GM12878 (cell line): Measurements from ENCODE around the gene JAKMIP1. TPM values are rescaled to one million over a fixed set of nuclear protein-coding genes. Genes with fewer than 3 reads are reported as not detected.
A peak's percentile ranks its signal among the peaks of the same experiment; 100 is the strongest.

Source experiments
- ATAC-seq: fragments of 200-7000 bp; cut with Tn5 transposase; 3 replicates; pipeline ENCODE4 v1.9.1; 2020; ENCODE audit warnings: mild to moderate bottlenecking, moderate library complexity
- BruUV-seq: library from RNA; stranded (reverse); fragments of 400-500 nt; replicated peaks from 2 replicates; lab custom pipeline; 2021; lab: Mats Ljungman, UMichigan
- CTCF ChIA-PET: fragments of 300-600 bp; sonication (Branson Sonifier 250); formaldehyde crosslinking; extraction: SDS; loops from one replicate; lab custom pipeline; 2021; ENCODE audit warnings: inconsistent platforms; lab: Yijun Ruan, JAX
- POLR2A ChIA-PET: fragments of 350-600 bp; formaldehyde crosslinking; extraction: SDS; loops from one replicate; lab custom pipeline; 2021; ENCODE audit warnings: inconsistent platforms; lab: Charles Lee
- RAD21 ChIA-PET: fragments of 300-600 bp; sonication (Branson Sonifier 250); formaldehyde crosslinking; loops from one replicate; lab custom pipeline; 2023; ENCODE audit warnings: antibody characterized with exemption; ENCODE audit not compliant: unreplicated experiment; lab: Charles Lee
- SMC1A ChIA-PET: fragments of 300-600 bp; sonication (Branson Sonifier 250); formaldehyde crosslinking; loops from one replicate; lab custom pipeline; 2023; ENCODE audit not compliant: unreplicated experiment, uncharacterized antibody; lab: Charles Lee
- DNase-seq: peaks from one replicate; pipeline ENCODE4 v3.0.0-alpha.2; 2011; ENCODE audit warnings: low read depth, low spot score
- FAIRE-seq: peaks from 3 replicates; lab custom pipeline; 2011; peaks lifted over from hg19 to GRCh38; lab: Jason Lieb, UNC
- H2AFZ ChIP-seq: 2 replicates; pipeline ENCODE4 v1.6.0; 2011; ENCODE audit warnings: low read depth, low read length, control low read depth; ENCODE audit not compliant: control insufficient read depth
- H3K27ac ChIP-seq: 2 replicates; pipeline ENCODE4 v1.5.1; 2011; ENCODE audit warnings: control low read depth; ENCODE audit not compliant: control insufficient read depth, insufficient read depth
- H3K27me3 ChIP-seq, 2 experiments: replicated peaks in 1 of 2; 2 replicates each; pipeline versions ENCODE4 v1.6.0 to v1.6.1; 2011; ENCODE audit warnings: low read length in 1 of 2; ENCODE audit not compliant: control insufficient read depth in 2 of 2, insufficient read depth in 2 of 2
- H3K36me3 ChIP-seq, 2 experiments: 2 replicates each; pipeline ENCODE4 v1.5.1; 2011; ENCODE audit warnings: low read length in 1 of 2; ENCODE audit not compliant: control insufficient read depth in 2 of 2, insufficient read depth in 2 of 2
- H3K4me1 ChIP-seq: 2 replicates; pipeline ENCODE4 v1.6.1; 2011; ENCODE audit warnings: mild to moderate bottlenecking, low read length, moderate library complexity, mixed read lengths; ENCODE audit not compliant: control insufficient read depth, insufficient read depth
- H3K4me2 ChIP-seq: 2 replicates; pipeline ENCODE4 v1.6.0; 2011; ENCODE audit warnings: control low read depth; ENCODE audit not compliant: control insufficient read depth, insufficient read depth
- H3K4me3 ChIP-seq: fragments of 200-600 bp; sonication (generic); 2 replicates; pipeline ENCODE4 v1.5.1; 2016
- H3K79me2 ChIP-seq: 2 replicates; pipeline ENCODE4 v1.6.0; 2011; ENCODE audit warnings: low read length; ENCODE audit not compliant: control insufficient read depth, insufficient read depth
- H3K9ac ChIP-seq: 2 replicates; pipeline ENCODE4 v1.8.0; 2011; ENCODE audit warnings: low read length, control low read depth, mixed read lengths; ENCODE audit not compliant: control insufficient read depth, insufficient read depth
- H3K9me3 ChIP-seq: replicated peaks from 3 replicates; pipeline ENCODE4 v1.5.1; 2011; ENCODE audit warnings: mild to moderate bottlenecking, low read length; ENCODE audit not compliant: control insufficient read depth, insufficient read depth
- H4K20me1 ChIP-seq: 2 replicates; pipeline ENCODE4 v1.6.0; 2011; ENCODE audit not compliant: control insufficient read depth, insufficient read depth
- CTCF ChIP-seq, 3 experiments: IDR thresholded peaks in 2 of 3; conservative IDR thresholded peaks in 1 of 3; 2 replicates each; pipeline ENCODE4 v1.5.1; 2011; ENCODE audit warnings: low read depth in 3 of 3, low read length in 3 of 3, mild to moderate bottlenecking in 3 of 3, control low read depth in 2 of 3, moderate library complexity in 2 of 3, inconsistent platforms in 1 of 3, mixed read lengths in 1 of 3; ENCODE audit not compliant: control insufficient read depth in 2 of 3, insufficient read depth in 1 of 3; ENCODE audit errors: extremely low read depth in 1 of 3
- SIN3A ChIP-seq: IDR thresholded peaks from 2 replicates; pipeline ENCODE4 v1.6.1; 2012; ENCODE audit warnings: low read depth, low read length, improper control_type of control experiment
- WGBS: methylation state at CpG from one replicate; pipeline ENCODE4 v1.1.6; 2016; ENCODE audit warnings: low lambda C conversion rate; ENCODE audit not compliant: insufficient replicate concordance, insufficient coverage; ENCODE audit errors: missing lambda C conversion rate; 5-methylcytosine and 5-hydroxymethylcytosine counted together
- in situ Hi-C: fragments of 300-500 bp; cut with MboI; formaldehyde crosslinking; loops from 9 replicates; pipeline ENCODE4 v1.14.3; 2018; ENCODE audit warnings: mixed read lengths
- intact Hi-C: fragments of 100-400 bp; cut with micrococcal nuclease; formaldehyde crosslinking; loops from one replicate; pipeline ENCODE4 v1.14.2; 2022; ENCODE audit not compliant: unreplicated experiment
- polyA plus RNA-seq, 11 experiments: library from polyadenylated mRNA; depleted of rRNA in 4 of 11; unstranded in 6 of 11; stranded (reverse) in 5 of 11; fragments of >200 nt; fragmentation: Nextera tagmentation in 4 of 11; fragmentation: Illumina TruSeq in 1 of 11; extraction: Ambion mirVana in 4 of 11; extraction: Trizol in 1 of 11; gene quantifications; 1 replicate in 1 of 11; 2 replicates in 10 of 11; pipeline versions ENCODE4 v1.2.1 to v1.2.3, GENCODE V29; 2011 to 2016; ENCODE audit warnings: inconsistent platforms in 2 of 11, missing spikeins in 2 of 11, low read depth in 1 of 11
- total RNA-seq, 4 experiments: library from RNA; depleted of rRNA in 3 of 4; stranded (reverse); fragments of >200 nt in 3 of 4; fragmentation: Illumina TruSeq in 1 of 4; extraction: Trizol in 1 of 4; gene quantifications; 2 replicates each; pipeline versions ENCODE4 v1.2.1 to v1.2.3, GENCODE V29; 2013 to 2021

Gene JAKMIP1
- total and polyA plus RNA-seq, 10 of the 15 experiments (the other 5 are each of a cell fraction or from before 2014, with no cell fraction given), result 0.52 to 16.7 (median 12.3) TPM

DNA sequence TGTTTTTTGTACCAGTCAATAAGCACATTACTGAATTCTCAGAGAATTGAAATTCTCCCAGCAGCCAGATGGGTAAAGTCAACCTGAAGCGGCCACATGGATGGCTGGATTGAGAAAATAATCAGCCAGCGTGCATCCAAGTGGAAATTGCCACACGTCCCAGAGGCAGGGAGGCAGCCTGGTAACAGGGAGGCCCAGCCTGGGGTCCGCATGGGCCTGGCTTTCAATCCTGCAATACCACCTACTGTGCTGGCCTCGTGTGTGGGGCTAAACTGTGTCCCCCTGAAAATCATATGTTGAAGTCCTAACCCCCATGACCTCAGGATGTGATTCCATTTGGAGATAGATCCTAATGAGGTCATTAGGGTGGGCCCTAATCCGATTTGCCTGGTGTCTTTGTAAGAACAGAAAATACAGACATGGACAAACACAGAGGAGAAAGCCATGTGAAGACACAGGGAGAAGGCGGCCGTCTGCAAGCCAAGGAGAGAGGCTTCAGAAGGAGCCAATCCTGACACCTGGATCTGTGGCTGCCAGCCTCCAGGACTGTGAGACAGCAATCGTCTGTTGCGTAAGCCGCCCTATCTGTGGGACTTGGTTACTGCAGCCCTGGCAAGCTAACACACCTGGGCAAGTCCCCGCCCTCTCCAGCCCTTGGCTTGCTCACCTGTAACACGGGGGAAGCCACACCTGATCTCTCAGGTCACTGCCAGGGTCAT is 90.3 kb downstream of the JAKMIP1 start:
- CTCF ChIA-PET, result no interaction called here

More for the DNA sequence above, 90.3 kb downstream of the JAKMIP1 start:
- ChIA-PET RAD21 (no interaction called here), POLR2A (no interaction called here), SMC1A (no interaction called here)
- in situ Hi-C loops, result no loop called here
- WGBS, result 44% methylated on average over 13 of the region's 13 CpGs
- TF ChIP-seq SIN3A, result no peak
- TF ChIP-seq CTCF (IDR thresholded peaks at IDR 0.05 in 2 of 3, conservative IDR thresholded peaks at IDR 0.05 in 1 of 3; ENCODE audit: control insufficient read depth in 2 of 3, extremely low read depth in 1 of 3, insufficient read depth in 1 of 3, low read depth in 3 of 3, low read length in 3 of 3), result peak in 2 of 3 experiments; percentile 36 to 38; a peak in 3 of 6 replicates
- Histone ChIP-seq H3K36me3 (no peaks in the 10 kb centered on the region; a peak in 3 of 4 replicates), H3K27me3 (no peaks in the 10 kb centered on the region), H3K9me3 (no peaks in the 10 kb centered on the region), H3K4me2 (no peak overlapping the region), H3K4me1 (no peaks in the 10 kb centered on the region), H3K9ac (no peak overlapping the region), H3K27ac (no peak overlapping the region), H4K20me1 (no peaks in the 10 kb centered on the region), H3K79me2 (no peaks in the 10 kb centered on the region), H3K4me3 (no peak overlapping the region), H2AFZ (no peak overlapping the region)
- BruUV-seq, result no TSS peak
- ATAC-seq (peak; percentile 71), FAIRE-seq (peak; percentile 84), DNase-seq (no peak)
- intact Hi-C loops, result no loop called here
